Measurements from ENCODE around the gene CD300LF.

GRCh38 chr17:74723891-74724290, 11.2 kb upstream of the CD300LF start:
- TF ChIP-seq CTCF (IDR thresholded peaks at IDR 0.05): no peak
- TF ChIP-seq POLR2A (IDR thresholded peaks at IDR 0.05): no peak

Data from thyroid gland (tissue), 4 donors.